HepG2 (cell line): ENCODE measurements around the gene OTOG. TPM values are rescaled to one million over a fixed set of nuclear protein-coding genes. Genes with fewer than 3 reads are reported as not detected.

Experiments used
- ATAC-seq: fragments of 200-7000 bp; cut with Tn5 transposase; 3 replicates; pipeline ENCODE4 v1.9.1; 2020; ENCODE audit warnings: mild to moderate bottlenecking, moderate library complexity
- BruUV-seq: library from RNA; stranded (reverse); fragments of 400-500 nt; replicated peaks from 2 replicates; lab custom pipeline; 2021; lab: Mats Ljungman, UMichigan
- CTCF ChIA-PET: fragments of 300-600 bp; formaldehyde crosslinking; extraction: SDS; loops from one replicate; lab custom pipeline; 2021; ENCODE audit warnings: low total read pairs, inconsistent platforms, low intra/inter-chr PET ratio; lab: Yijun Ruan, JAX
- POLR2A ChIA-PET: fragments of 350-600 bp; sonication (Branson Sonifier 250); formaldehyde crosslinking; loops from one replicate; lab custom pipeline; 2020; ENCODE audit warnings: antibody characterized with exemption, inconsistent platforms; lab: Yijun Ruan, JAX
- DNase-seq: peaks from one replicate; pipeline ENCODE4 v3.0.0-alpha.2; 2015; ENCODE audit warnings: low spot score
- FAIRE-seq: peaks from 3 replicates; lab custom pipeline; 2011; peaks lifted over from hg19 to GRCh38; lab: Jason Lieb, UNC
- H2AFZ ChIP-seq: one replicate; pipeline ENCODE4 v1.6.1; 2011; ENCODE audit warnings: low read length, inconsistent platforms
- H3K27ac ChIP-seq: fragments of 300-600 bp; 3 replicates; pipeline ENCODE4 v1.8.0; 2011; ENCODE audit warnings: mixed run types, mild to moderate bottlenecking, mixed read lengths, low read length, inconsistent platforms; ENCODE audit not compliant: insufficient read depth; ENCODE audit errors: extremely low read length
- H3K27me3 ChIP-seq, 2 experiments: fragments of 200-600 bp in 1 of 2; 2 replicates in 1 of 2; 3 replicates in 1 of 2; pipeline versions ENCODE4 v1.6.0 to v1.8.0; 2011; ENCODE audit warnings: low read length in 2 of 2, mild to moderate bottlenecking in 2 of 2, moderate library complexity in 2 of 2, inconsistent platforms in 1 of 2; ENCODE audit not compliant: insufficient read depth in 2 of 2, control insufficient read depth in 1 of 2
- H3K36me3 ChIP-seq, 2 experiments: fragments of 200-600 bp in 1 of 2; replicated peaks in 1 of 2; 2 replicates in 1 of 2; 3 replicates in 1 of 2; pipeline versions ENCODE4 v1.5.1 to v1.8.0; 2011; ENCODE audit warnings: low read length in 2 of 2, inconsistent platforms in 1 of 2; ENCODE audit not compliant: insufficient read depth in 2 of 2, control insufficient read depth in 1 of 2
- H3K4me1 ChIP-seq: 2 replicates; pipeline ENCODE4 v1.5.1; 2012; ENCODE audit warnings: low read length, inconsistent platforms; ENCODE audit not compliant: insufficient read depth
- H3K4me2 ChIP-seq: 2 replicates; pipeline ENCODE4 v1.6.0; 2011; ENCODE audit warnings: low read depth, low read length, inconsistent platforms
- H3K4me3 ChIP-seq, 3 experiments: fragments of 200-600 bp in 1 of 3; sonication (generic), shearing (Covaris generic) in 1 of 3; replicated peaks in 1 of 3; 2 replicates each; pipeline ENCODE4 v1.5.1; 2011 to 2016; ENCODE audit warnings: low read length in 3 of 3, inconsistent platforms in 2 of 3, low read depth in 2 of 3, mild to moderate bottlenecking in 2 of 3, control low read depth in 1 of 3, mixed read lengths in 1 of 3; ENCODE audit not compliant: insufficient read depth in 1 of 3
- H3K79me2 ChIP-seq: one replicate; pipeline ENCODE4 v1.6.1; 2011; ENCODE audit warnings: low read length, inconsistent platforms; ENCODE audit not compliant: insufficient read depth
- H3K9ac ChIP-seq: 2 replicates; pipeline ENCODE4 v1.6.0; 2011; ENCODE audit warnings: mild to moderate bottlenecking, low read depth, low read length, inconsistent platforms; ENCODE audit not compliant: insufficient read depth
- H3K9me3 ChIP-seq: 2 replicates; pipeline ENCODE4 v1.5.1; 2012; ENCODE audit warnings: mild to moderate bottlenecking, low read length
- H4K20me1 ChIP-seq: 2 replicates; pipeline ENCODE4 v1.6.0; 2011; ENCODE audit warnings: inconsistent platforms, mild to moderate bottlenecking, low read length, moderate library complexity; ENCODE audit not compliant: insufficient read depth
- AKAP8 ChIP-seq: sonication (generic); formaldehyde crosslinking; IDR thresholded peaks from 2 replicates; pipeline ENCODE4 v1.5.1; 2020; ENCODE audit warnings: mild to moderate bottlenecking, missing genetic modification reagents
- JUN ChIP-seq: sonication (generic); formaldehyde crosslinking; IDR thresholded peaks from 2 replicates; pipeline ENCODE4 v1.4.0; 2020; ENCODE audit warnings: mild to moderate bottlenecking, missing genetic modification reagents
- MAFK ChIP-seq, 2 experiments: IDR thresholded peaks in 1 of 2; conservative IDR thresholded peaks in 1 of 2; 2 replicates each; pipeline ENCODE4 v1.6.1; 2011; ENCODE audit warnings: improper control_type of control experiment in 2 of 2, low read length in 2 of 2
- NCOA2 ChIP-seq: sonication (generic); formaldehyde crosslinking; IDR thresholded peaks from 2 replicates; pipeline ENCODE4 v1.8.0; 2022; ENCODE audit warnings: inconsistent platforms
- NR2C2 ChIP-seq: sonication (generic); formaldehyde crosslinking; IDR thresholded peaks from 2 replicates; pipeline ENCODE4 v1.4.0; 2020; ENCODE audit warnings: missing genetic modification reagents, mild to moderate bottlenecking, moderate library complexity, borderline replicate concordance
- PITX1 ChIP-seq: sonication (generic); formaldehyde crosslinking; IDR thresholded peaks from 2 replicates; pipeline ENCODE4 v1.5.1; 2020; ENCODE audit warnings: mild to moderate bottlenecking, missing genetic modification reagents
- SIX1 ChIP-seq: sonication (generic); formaldehyde crosslinking; IDR thresholded peaks from 2 replicates; pipeline ENCODE4 v1.4.0; 2020; ENCODE audit warnings: missing genetic modification reagents, borderline replicate concordance
- TCF12 ChIP-seq, 2 experiments: fragments of 450-650 bp in 1 of 2; sonication (generic) in 1 of 2; formaldehyde crosslinking in 1 of 2; IDR thresholded peaks; 2 replicates each; pipeline versions ENCODE4 v1.6.1 to v1.8.0; 2017 to 2022; ENCODE audit warnings: antibody characterized with exemption in 1 of 2, mild to moderate bottlenecking in 1 of 2, missing genetic modification reagents in 1 of 2, moderate library complexity in 1 of 2
- ZNF543 ChIP-seq: sonication (generic); formaldehyde crosslinking; IDR thresholded peaks from 2 replicates; pipeline ENCODE4 v1.4.0; 2020; ENCODE audit warnings: mild to moderate bottlenecking, missing genetic modification reagents
- WGBS: methylation state at CpG from one replicate; pipeline ENCODE4 v1.1.6; 2017; ENCODE audit warnings: low lambda C conversion rate; 5-methylcytosine and 5-hydroxymethylcytosine counted together
- in situ Hi-C: cut with HindIII; loops from 2 replicates; pipeline ENCODE4 v1.10.0; 2017; ENCODE audit warnings: low pct_unique_long_range_greater_than_20kb; ENCODE audit not compliant: extremely low pct_ligation_motif_present
- intact Hi-C: fragments of 100-400 bp; cut with micrococcal nuclease; formaldehyde crosslinking; loops from one replicate; pipeline ENCODE4 v1.10.0; 2022; ENCODE audit not compliant: unreplicated experiment
- polyA plus RNA-seq, 8 experiments: library from polyadenylated mRNA; depleted of rRNA in 3 of 8; stranded (reverse) in 7 of 8; unstranded in 1 of 8; fragments of >200 nt; fragmentation: Illumina TruSeq in 4 of 8; extraction: Trizol in 4 of 8; gene quantifications; 2 replicates each; pipeline versions ENCODE4 v1.2.1 to v1.2.3, GENCODE V29; 2011 to 2016; ENCODE audit warnings: low read depth in 4 of 8, missing spikeins in 1 of 8, mixed read lengths in 1 of 8; ENCODE audit not compliant: insufficient read depth in 1 of 8
- total RNA-seq, 5 experiments: library from RNA; depleted of rRNA; stranded (reverse); fragments of >200 nt; fragmentation: Illumina TruSeq; extraction: Trizol; gene quantifications; 2 replicates each; pipeline ENCODE4 v1.2.3, GENCODE V29; 2016; ENCODE audit warnings: low read depth in 1 of 5
- TF ChIP-seq, protein P1 (sequence below): IDR thresholded peaks from 2 replicates; pipeline ENCODE4 v1.6.1; 2016; ENCODE audit warnings: low read depth, control low read depth
- TF ChIP-seq, protein P2 (sequence below): sonication (generic); formaldehyde crosslinking; IDR thresholded peaks from 2 replicates; pipeline ENCODE4 v1.5.0; 2020; ENCODE audit warnings: missing genetic modification reagents
- TF ChIP-seq, protein P3 (sequence below): sonication (generic); formaldehyde crosslinking; IDR thresholded peaks from 2 replicates; pipeline ENCODE4 v1.5.0; 2020; ENCODE audit warnings: missing genetic modification reagents, mild to moderate bottlenecking, borderline replicate concordance
- TF ChIP-seq, protein P4 (sequence below): sonication (generic); formaldehyde crosslinking; IDR thresholded peaks from 2 replicates; pipeline ENCODE4 v1.4.0; 2020; ENCODE audit warnings: mild to moderate bottlenecking, missing genetic modification reagents, borderline replicate concordance

Gene OTOG
- total and polyA plus RNA-seq, 2 of the 13 experiments (the other 11 are each of a cell fraction or from before 2014, with no cell fraction given), result not detected

DNA sequence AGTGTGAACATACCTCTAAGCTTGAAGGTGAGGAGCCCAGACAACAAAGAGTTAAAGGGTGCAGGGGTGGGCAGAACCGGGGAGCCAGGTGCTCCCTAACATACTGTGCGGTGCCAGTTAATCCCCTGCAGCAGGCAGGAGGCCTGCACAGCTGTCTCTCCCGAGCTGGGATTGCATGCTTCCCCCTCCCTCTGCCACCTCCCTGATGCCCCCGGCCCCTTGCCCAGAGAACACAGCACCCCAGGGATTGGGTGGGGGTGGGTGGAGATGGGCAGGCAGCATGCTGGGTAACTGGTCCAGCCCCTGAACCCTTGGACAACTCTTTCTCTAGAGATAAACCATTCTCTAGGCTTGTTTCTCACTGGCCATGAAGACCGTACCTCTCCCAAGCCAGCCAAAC is 104.6 kb downstream of the OTOG start:
- TF ChIP-seq ZNF543 (CRISPR knock-in tag), result no peak
- TF ChIP-seq JUN (CRISPR knock-in tag), result no peak
- TF ChIP-seq, all 625 proteins: peak for 0
- no peaks in the 10 kb centered on the region for H4K20me1 ChIP-seq
- H3K9ac ChIP-seq, result no peak overlapping the region
- DNase-seq (no peak), FAIRE-seq (no peak), ATAC-seq (no peak)
- peaks cover 13% of the 10 kb centered on the region for H3K4me1 ChIP-seq
- H3K4me2 ChIP-seq, result no peak overlapping the region
- H3K27ac ChIP-seq, result no peak overlapping the region
- intact Hi-C loops, result no loop called here
- in situ Hi-C loops, result no loop called here
- ChIA-PET POLR2A (no interaction called here), CTCF (no interaction called here)
- no peaks in the 10 kb centered on the region for H3K79me2 ChIP-seq
- no peak overlapping the region for H2AFZ ChIP-seq
- H3K4me3 ChIP-seq, result no peak overlapping the region
- BruUV-seq, result no TSS peak
- H3K9me3 ChIP-seq, result no peaks in the 10 kb centered on the region
- H3K27me3 ChIP-seq, result peaks cover 3 to 49% of the 10 kb centered on the region in 2 experiments; a peak in 4 of 5 replicates
- no peaks in the 10 kb centered on the region for H3K36me3 ChIP-seq
- 32% methylated on average over 3 of the region's 5 CpGs for WGBS

DNA sequence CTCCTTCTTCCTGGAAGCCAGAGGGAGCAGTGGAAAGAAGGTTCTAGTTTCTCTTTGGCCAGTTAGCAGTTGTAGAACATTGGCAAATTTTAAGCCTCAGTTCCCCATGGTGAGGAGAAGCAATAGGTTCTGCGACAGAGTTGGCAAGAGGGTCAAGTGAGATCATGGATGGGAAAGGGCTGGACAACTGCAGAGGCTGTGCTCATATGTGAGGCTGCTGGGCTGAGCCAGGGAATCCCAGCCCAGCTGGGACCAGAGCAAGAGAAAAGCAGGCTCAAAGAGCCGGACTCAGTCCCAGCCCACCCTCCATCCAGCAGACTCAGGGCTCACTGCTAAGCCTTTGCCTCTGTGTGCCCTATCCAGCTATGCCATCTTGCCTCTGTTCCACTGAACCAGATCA is 105.5 kb downstream of the OTOG start:
- intact Hi-C loops, result no loop called here
- no peak overlapping the region for H3K9ac ChIP-seq
- BruUV-seq, result no TSS peak
- TF ChIP-seq NR2C2 (no peak), NCOA2 (CRISPR knock-in tag) (no peak), SIX1 (no peak), AKAP8 (CRISPR knock-in tag) (no peak), MAFK (conservative IDR thresholded peaks at IDR 0.05 in 1 of 2, IDR thresholded peaks at IDR 0.05 in 1 of 2; ENCODE audit: low read length in 2 of 2) (no peak), TCF12 (IDR thresholded peaks at IDR 0.05) (no peak), TCF12 (CRISPR knock-in tag; IDR thresholded peaks at IDR 0.05) (no peak), PITX1 (CRISPR knock-in tag) (no peak)
- TF ChIP-seq, protein P1, sequence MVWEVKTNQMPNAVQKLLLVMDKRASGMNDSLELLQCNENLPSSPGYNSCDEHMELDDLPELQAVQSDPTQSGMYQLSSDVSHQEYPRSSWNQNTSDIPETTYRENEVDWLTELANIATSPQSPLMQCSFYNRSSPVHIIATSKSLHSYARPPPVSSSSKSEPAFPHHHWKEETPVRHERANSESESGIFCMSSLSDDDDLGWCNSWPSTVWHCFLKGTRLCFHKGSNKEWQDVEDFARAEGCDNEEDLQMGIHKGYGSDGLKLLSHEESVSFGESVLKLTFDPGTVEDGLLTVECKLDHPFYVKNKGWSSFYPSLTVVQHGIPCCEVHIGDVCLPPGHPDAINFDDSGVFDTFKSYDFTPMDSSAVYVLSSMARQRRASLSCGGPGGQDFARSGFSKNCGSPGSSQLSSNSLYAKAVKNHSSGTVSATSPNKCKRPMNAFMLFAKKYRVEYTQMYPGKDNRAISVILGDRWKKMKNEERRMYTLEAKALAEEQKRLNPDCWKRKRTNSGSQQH (CRISPR knock-in tag), result no peak
- TF ChIP-seq, protein P2, sequence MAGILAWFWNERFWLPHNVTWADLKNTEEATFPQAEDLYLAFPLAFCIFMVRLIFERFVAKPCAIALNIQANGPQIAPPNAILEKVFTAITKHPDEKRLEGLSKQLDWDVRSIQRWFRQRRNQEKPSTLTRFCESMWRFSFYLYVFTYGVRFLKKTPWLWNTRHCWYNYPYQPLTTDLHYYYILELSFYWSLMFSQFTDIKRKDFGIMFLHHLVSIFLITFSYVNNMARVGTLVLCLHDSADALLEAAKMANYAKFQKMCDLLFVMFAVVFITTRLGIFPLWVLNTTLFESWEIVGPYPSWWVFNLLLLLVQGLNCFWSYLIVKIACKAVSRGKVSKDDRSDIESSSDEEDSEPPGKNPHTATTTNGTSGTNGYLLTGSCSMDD (CRISPR knock-in tag), result no peak
- TF ChIP-seq, protein P3, sequence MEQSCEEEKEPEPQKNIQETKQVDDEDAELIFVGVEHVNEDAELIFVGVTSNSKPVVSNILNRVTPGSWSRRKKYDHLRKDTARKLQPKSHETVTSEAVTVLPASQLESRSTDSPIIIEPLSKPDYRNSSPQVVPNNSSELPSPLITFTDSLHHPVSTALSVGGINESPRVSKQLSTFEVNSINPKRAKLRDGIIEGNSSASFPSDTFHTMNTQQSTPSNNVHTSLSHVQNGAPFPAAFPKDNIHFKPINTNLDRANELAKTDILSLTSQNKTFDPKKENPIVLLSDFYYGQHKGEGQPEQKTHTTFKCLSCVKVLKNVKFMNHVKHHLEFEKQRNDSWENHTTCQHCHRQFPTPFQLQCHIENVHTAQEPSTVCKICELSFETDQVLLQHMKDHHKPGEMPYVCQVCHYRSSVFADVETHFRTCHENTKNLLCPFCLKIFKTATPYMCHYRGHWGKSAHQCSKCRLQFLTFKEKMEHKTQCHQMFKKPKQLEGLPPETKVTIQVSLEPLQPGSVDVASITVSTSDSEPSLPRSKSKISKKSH (CRISPR knock-in tag), result no peak
- TF ChIP-seq, protein P4, sequence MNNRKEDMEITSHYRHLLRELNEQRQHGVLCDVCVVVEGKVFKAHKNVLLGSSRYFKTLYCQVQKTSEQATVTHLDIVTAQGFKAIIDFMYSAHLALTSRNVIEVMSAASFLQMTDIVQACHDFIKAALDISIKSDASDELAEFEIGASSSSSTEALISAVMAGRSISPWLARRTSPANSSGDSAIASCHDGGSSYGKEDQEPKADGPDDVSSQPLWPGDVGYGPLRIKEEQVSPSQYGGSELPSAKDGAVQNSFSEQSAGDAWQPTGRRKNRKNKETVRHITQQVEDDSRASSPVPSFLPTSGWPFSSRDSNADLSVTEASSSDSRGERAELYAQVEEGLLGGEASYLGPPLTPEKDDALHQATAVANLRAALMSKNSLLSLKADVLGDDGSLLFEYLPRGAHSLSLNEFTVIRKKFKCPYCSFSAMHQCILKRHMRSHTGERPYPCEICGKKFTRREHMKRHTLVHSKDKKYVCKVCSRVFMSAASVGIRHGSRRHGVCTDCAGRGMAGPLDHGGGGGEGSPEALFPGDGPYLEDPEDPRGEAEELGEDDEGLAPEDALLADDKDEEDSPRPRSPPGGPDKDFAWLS (CRISPR knock-in tag), result no peak

More for the DNA sequence above, 105.5 kb downstream of the OTOG start:
- 10% methylated on average over 1 of the region's 2 CpGs for whole genome bisulfite sequencing
- no peak overlapping the region for H3K4me3 ChIP-seq
- no peaks in the 10 kb centered on the region for H3K79me2 ChIP-seq
- no peaks in the 10 kb centered on the region for H4K20me1 ChIP-seq
- in situ Hi-C loops, result no loop called here
- H3K36me3 ChIP-seq, result no peaks in the 10 kb centered on the region
- no peak overlapping the region for H3K4me2 ChIP-seq
- H3K27me3 ChIP-seq, result peaks cover 3 to 48% of the 10 kb centered on the region in 2 experiments; a peak in 4 of 5 replicates
- FAIRE-seq, result no peak
- no peak overlapping the region for H2AFZ ChIP-seq
- H3K9me3 ChIP-seq, result no peaks in the 10 kb centered on the region
- CTCF ChIA-PET, result no interaction called here
- no peak overlapping the region for H3K27ac ChIP-seq
- ATAC-seq, result no peak
- DNase-seq, result no peak
- POLR2A ChIA-PET, result no interaction called here
- H3K4me1 ChIP-seq, result peaks cover 13% of the 10 kb centered on the region
